Activated naive CD4-positive, alpha-beta T cell treated with anti-CD3 and anti-CD28 coated beads, Interleukin-2, amount 50 U/mL, for 16 hours (primary cell): ENCODE data around the gene GTF3C4.

Source experiments
- DNase-seq: peaks from one replicate; pipeline ENCODE4 v3.0.0-alpha.2; 2020

Gene GTF3C4

GRCh38 chr9:132739710-132740310, 69.5 kb downstream of the GTF3C4 start:
- DNase-seq: no peak

- no peak for DNase-seq
Observed at GRCh38 chr9:132740526-132741309, 70.5 kb downstream of the GTF3C4 start.

- DNase-seq: no peak
Observed at GRCh38 chr9:132742821-132743311, 72.6 kb downstream of the GTF3C4 start.

GRCh38 chr9:132743931-132744479, 73.7 kb downstream of the GTF3C4 start:
- no peak for DNase-seq
